Hepatocyte (in vitro differentiated cells): Measurements from ENCODE around the gene RBM39.

Source experiments
- EZH2 ChIP-seq: fragments of 200-600 bp; sonication (generic); IDR thresholded peaks from 2 replicates; pipeline ENCODE4 v1.6.1; 2016; ENCODE audit warnings: antibody characterized with exemption, mild to moderate bottlenecking, borderline replicate concordance
- EZH2phosphoT487 ChIP-seq: fragments of 200-600 bp; sonication (generic); IDR thresholded peaks from one replicate; pipeline ENCODE4 v1.6.1; 2018; ENCODE audit warnings: antibody characterized with exemption, mild to moderate bottlenecking, low read depth, moderate library complexity; ENCODE audit not compliant: unreplicated experiment, severe bottlenecking
- TF ChIP-seq, protein P1 (sequence below): fragments of 200-600 bp; sonication (generic); IDR thresholded peaks from 2 replicates; pipeline ENCODE4 v1.5.1; 2016; ENCODE audit warnings: antibody characterized with exemption, mild to moderate bottlenecking; ENCODE audit not compliant: poor library complexity

DNA sequence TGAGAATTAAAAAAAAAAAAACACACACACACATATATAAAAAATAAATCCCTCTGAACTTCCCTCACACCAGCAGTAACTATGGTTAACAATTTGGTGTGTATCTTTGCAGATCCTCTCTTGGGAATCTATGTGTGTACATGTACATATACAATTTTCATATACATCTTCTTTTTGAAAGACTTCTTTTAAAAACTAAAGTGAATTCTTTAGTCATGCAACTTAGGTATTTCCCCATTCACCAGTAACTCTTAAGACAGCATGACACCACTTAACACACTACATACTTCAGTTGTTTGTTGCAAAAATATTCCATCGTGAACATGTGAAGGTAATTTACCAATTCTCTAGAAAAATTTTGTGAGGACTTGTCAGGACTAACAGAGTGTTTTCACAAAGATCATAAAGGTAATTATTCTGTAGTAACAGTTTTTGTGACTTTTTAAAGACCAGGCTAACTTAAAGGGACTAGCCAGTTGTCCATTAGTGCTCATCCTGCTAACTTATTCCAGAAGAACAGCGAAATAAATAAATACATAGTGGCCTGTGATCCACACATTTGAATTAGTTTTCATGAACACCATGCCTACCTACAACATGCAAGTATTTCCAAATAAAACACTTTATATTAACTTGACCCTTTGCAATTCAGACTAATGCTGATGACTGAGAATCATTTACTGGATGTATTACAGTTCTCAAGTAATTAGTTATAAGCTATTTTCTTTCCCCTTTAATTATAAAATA, 12.1 kb downstream of the RBM39 start:
- TF ChIP-seq, protein P1, sequence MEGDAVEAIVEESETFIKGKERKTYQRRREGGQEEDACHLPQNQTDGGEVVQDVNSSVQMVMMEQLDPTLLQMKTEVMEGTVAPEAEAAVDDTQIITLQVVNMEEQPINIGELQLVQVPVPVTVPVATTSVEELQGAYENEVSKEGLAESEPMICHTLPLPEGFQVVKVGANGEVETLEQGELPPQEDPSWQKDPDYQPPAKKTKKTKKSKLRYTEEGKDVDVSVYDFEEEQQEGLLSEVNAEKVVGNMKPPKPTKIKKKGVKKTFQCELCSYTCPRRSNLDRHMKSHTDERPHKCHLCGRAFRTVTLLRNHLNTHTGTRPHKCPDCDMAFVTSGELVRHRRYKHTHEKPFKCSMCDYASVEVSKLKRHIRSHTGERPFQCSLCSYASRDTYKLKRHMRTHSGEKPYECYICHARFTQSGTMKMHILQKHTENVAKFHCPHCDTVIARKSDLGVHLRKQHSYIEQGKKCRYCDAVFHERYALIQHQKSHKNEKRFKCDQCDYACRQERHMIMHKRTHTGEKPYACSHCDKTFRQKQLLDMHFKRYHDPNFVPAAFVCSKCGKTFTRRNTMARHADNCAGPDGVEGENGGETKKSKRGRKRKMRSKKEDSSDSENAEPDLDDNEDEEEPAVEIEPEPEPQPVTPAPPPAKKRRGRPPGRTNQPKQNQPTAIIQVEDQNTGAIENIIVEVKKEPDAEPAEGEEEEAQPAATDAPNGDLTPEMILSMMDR: no peak
- no peak for TF ChIP-seq EZH2
- no peak for TF ChIP-seq EZH2phosphoT487
